HG03135 (cell line): ENCODE results near the gene LEMD2.

Experiments used
- ATAC-seq: cut with Tn5 transposase; IDR thresholded peaks from one replicate; pipeline ENCODE4 v1.9.1; 2021; ENCODE audit warnings: mild to moderate bottlenecking, moderate library complexity; ENCODE audit not compliant: unreplicated experiment

Gene LEMD2

GRCh38 chr6:33797626-33798342 lies 8.9 kb upstream of the LEMD2 start:
- ATAC-seq = no peak

GRCh38 chr6:33794910-33795623 lies 6.1 kb upstream of the LEMD2 start:
- ATAC-seq = no peak

GRCh38 chr6:33792981-33793380 lies 4.1 kb upstream of the LEMD2 start:
- ATAC-seq = no peak

GRCh38 chr6:33791620-33792019 lies 2.7 kb upstream of the LEMD2 start:
- ATAC-seq = no peak

GRCh38 chr6:33790910-33791309 lies 2.0 kb upstream of the LEMD2 start:
- ATAC-seq = no peak

GRCh38 chr6:33790379-33790778 lies 1.4 kb upstream of the LEMD2 start:
- no peak for ATAC-seq

GRCh38 chr6:33789550-33789895 lies 593 bp upstream of the LEMD2 start:
- ATAC-seq = no peak

- ATAC-seq = peak; percentile 42
These were observed 806 bp downstream of the LEMD2 start for GRCh38 chr6:33787954-33788693.

- ATAC-seq = no peak
These were observed 1.5 kb downstream of the LEMD2 start for GRCh38 chr6:33787346-33787953.

GRCh38 chr6:33786736-33787135 lies 2.2 kb downstream of the LEMD2 start:
- no peak for ATAC-seq

GRCh38 chr6:33785778-33786177 lies 3.2 kb downstream of the LEMD2 start:
- ATAC-seq = no peak

- ATAC-seq = no peak
These were observed 4.1 kb downstream of the LEMD2 start for GRCh38 chr6:33784787-33785186.

- ATAC-seq = no peak
These were observed 5.0 kb downstream of the LEMD2 start for GRCh38 chr6:33783781-33784520.

- ATAC-seq = no peak
These were observed 6.4 kb downstream of the LEMD2 start for GRCh38 chr6:33782561-33782960.

GRCh38 chr6:33781131-33781975 lies 7.6 kb downstream of the LEMD2 start:
- ATAC-seq = no peak

- ATAC-seq = no peak
These were observed 9.0 kb downstream of the LEMD2 start for GRCh38 chr6:33779895-33780294.

- ATAC-seq = no peak
These were observed 9.6 kb downstream of the LEMD2 start for GRCh38 chr6:33779290-33779689.

- no peak for ATAC-seq
These were observed 10.3 kb downstream of the LEMD2 start for GRCh38 chr6:33778444-33779121.
